Epithelial cell of proximal tubule (primary cell): ENCODE measurements around the gene IFNL2. TPM values are rescaled to one million over a fixed set of nuclear protein-coding genes. Genes with fewer than 3 reads are reported as not detected.

Experiments used
- DNase-seq: peaks from one replicate; pipeline ENCODE4 v3.0.0-alpha.2; 2011; ENCODE audit warnings: low read depth
- H3K4me3 ChIP-seq: 2 replicates; pipeline ENCODE4 v1.5.1; 2011; ENCODE audit warnings: low read depth, mild to moderate bottlenecking, low read length
- CTCF ChIP-seq: conservative IDR thresholded peaks from 2 replicates; pipeline ENCODE4 v1.5.1; 2012; ENCODE audit warnings: low read depth, mild to moderate bottlenecking, low read length
- total RNA-seq: library from RNA; depleted of rRNA; stranded (reverse); fragments of >200 nt; gene quantifications from 2 replicates; pipeline ENCODE4 v1.2.3, GENCODE V29; 2015

IFNL2 gene
- total RNA-seq, 1 donor from 2014 or later, result not detected

DNA sequence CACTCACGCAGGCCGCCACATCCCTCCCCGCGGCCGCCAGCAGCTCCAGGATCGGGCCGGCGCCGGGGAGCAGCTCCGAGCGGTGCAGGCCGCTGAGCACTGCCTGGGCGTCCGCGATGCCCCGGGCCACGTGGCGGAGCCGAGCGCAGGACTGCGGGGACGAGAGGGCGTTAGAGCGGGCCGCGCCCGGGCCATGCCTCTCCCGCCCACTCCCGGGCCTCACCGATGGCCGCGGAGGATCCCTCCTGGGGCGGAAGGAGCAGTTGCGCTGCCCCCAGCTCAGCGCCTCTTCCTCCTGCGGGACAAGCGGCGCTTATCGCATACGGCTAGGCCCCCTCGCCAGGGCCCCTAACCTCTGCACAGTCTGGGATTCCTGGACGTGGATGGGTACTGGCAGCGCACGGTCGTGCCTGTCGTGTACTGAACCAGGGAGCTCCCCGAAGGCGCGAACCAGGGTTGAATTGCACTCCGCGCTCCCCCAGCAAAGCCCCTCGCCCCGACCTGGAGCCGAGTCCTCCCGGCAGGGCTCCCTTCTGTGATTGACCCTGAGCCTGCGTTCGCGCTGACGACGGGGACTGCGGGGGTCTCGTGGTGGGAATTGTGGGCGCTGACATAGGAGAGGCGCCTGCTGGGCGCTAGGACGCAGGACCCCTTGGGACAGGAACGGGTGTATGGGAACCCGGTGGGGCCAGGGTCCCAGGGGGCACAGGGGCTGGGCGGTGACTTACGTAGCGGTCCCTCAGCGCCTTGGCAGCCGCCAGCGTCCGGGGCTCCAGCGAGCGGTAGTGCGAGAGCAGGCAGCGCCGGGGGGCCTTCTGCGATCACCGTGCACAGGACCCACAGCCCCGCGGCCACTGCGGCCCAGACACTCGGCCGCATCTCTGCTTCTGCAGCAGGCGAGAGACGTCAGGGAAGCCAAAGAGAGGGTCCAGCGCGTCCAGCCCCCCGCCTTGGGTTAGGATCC, 20.2 kb upstream of the IFNL2 start:
- no peak for DNase-seq
- H3K4me3 ChIP-seq, result no peak overlapping the region
- no peak for TF ChIP-seq CTCF

- TF ChIP-seq CTCF, result no peak
- DNase-seq, result no peak
- no peak within 1 kb of the TSS for H3K4me3 ChIP-seq
Observed at GRCh38 chr19:39248806-39249205, 19.4 kb upstream of the IFNL2 start, which contains the start of gene IFNL4. TSS of gene IFNL4 (minus strand) at chr19:39248856.

DNA sequence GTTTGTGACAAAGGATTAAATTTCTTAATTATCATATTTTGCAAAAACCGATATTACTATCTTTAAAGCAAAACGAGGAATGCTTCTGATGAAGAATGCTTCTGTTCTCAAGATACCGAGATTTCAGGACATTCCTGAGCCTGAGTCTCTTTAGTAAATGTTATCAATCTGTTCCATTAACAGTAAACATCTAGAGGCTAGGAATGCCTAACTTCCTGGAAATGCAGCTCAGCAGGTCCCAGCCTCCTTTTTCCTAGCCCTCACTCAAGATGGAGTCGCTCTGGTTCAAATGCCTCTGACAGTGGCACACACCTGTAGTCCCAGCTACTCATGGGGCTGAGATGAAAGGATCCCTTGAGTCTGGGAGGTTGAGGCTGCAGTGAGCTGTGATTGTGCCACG, 17.1 kb upstream of the IFNL2 start:
- H3K4me3 ChIP-seq, result no peak overlapping the region
- no peak for TF ChIP-seq CTCF
- no peak for DNase-seq

- no peak for TF ChIP-seq CTCF
- no peak for DNase-seq
- H3K4me3 ChIP-seq, result no peak overlapping the region
Observed at GRCh38 chr19:39251846-39252245, 16.4 kb upstream of the IFNL2 start.

- H3K4me3 ChIP-seq, result no peak overlapping the region
- DNase-seq, result no peak
- TF ChIP-seq CTCF, result no peak
Observed at GRCh38 chr19:39252458-39252857, 15.7 kb upstream of the IFNL2 start.

GRCh38 chr19:39253374-39254149, 14.6 kb upstream of the IFNL2 start:
- DNase-seq, result no peak
- no peak for TF ChIP-seq CTCF
- H3K4me3 ChIP-seq, result no peak overlapping the region
